Measurements from ENCODE around the gene DOK3.

DNA sequence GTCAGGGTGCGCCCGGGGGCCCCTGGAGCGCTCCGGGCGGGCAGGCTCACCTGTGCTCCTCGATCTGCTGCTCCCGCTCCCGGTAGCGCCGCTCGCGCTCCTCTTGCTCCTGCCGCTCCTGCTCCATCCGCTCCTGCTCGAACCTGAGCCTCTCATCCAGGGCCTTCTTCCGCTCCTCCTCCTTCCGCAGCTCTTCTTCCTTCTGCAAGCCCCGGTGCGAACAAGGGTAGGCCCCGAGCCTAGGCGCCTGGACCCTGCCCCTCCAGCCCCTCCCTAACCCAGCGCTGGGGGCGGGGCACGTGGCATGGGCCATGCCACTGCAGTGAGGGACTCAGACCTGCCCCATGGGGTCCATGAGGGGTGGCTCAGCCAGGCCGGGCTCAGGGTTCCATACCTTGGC is 42.8 kb downstream of the DOK3 start:
- no peak for TF ChIP-seq POLR2A (IDR thresholded peaks at IDR 0.05; ENCODE audit: low read length)
- no peak for TF ChIP-seq GATA1 (IDR thresholded peaks at IDR 0.05; ENCODE audit: low read depth, low read length)

All from erythroblast (primary cell).